B cell (primary cell): ENCODE results near the gene AK4.

ENCODE experiments used
- CTCF ChIP-seq: fragments of 200-600 bp; IDR thresholded peaks from one replicate; pipeline ENCODE4 v1.8.0; 2022; ENCODE audit warnings: antibody characterized with exemption, mild to moderate bottlenecking
- EZH2 ChIP-seq: IDR thresholded peaks from 2 replicates; pipeline ENCODE4 v1.6.1; 2012; ENCODE audit warnings: borderline replicate concordance, low read depth, mild to moderate bottlenecking, moderate library complexity, low read length; ENCODE audit not compliant: insufficient read depth, poor library complexity, severe bottlenecking

GRCh38 chr1:65138524-65138923, 9.5 kb upstream of the AK4 start:
- TF ChIP-seq EZH2 (no peak), CTCF (no peak)
